GM19395 (cell line): ENCODE measurements around the gene RFX4.

Experiments
- ATAC-seq: cut with Tn5 transposase; IDR thresholded peaks from one replicate; pipeline ENCODE4 v1.9.1; 2021; ENCODE audit warnings: mild to moderate bottlenecking, moderate library complexity; ENCODE audit not compliant: unreplicated experiment

The RFX4 gene

GRCh38 chr12:106791531-106791930 is 208.7 kb downstream of the RFX4 start:
- ATAC-seq = no peak

GRCh38 chr12:106794369-106794768 is 211.6 kb downstream of the RFX4 start:
- ATAC-seq = no peak

- ATAC-seq = no peak
Observed at GRCh38 chr12:106801167-106801708, 218.4 kb downstream of the RFX4 start.

GRCh38 chr12:106801830-106802533 is 219.2 kb downstream of the RFX4 start:
- no peak for ATAC-seq

GRCh38 chr12:106804668-106805067 is 221.9 kb downstream of the RFX4 start:
- ATAC-seq = no peak
